Peyer's patch (tissue), 4 donors: ENCODE data around the gene FKBP1A.
"Not testable (repeated sequence)": the region's sequence is repeated elsewhere in the genome, so short reads cannot be mapped to it uniquely, and the experiment has no call there.

Experiments
- POLR2A ChIP-seq, 2 donors: fragments of 450-650 bp; IDR thresholded peaks; one replicate each; pipeline ENCODE4 v1.5.1; 2017; ENCODE audit warnings: antibody characterized with exemption in 2 of 2, mild to moderate bottlenecking in 2 of 2, moderate library complexity in 2 of 2
- TF ChIP-seq, protein P1 (sequence below), 6 experiments: fragments of 450-650 bp in 4 of 6; fragments of 200-600 bp in 2 of 6; sonication (generic) in 1 of 6; IDR thresholded peaks; one replicate each; pipeline ENCODE4 v1.5.1; 2017 to 2019; ENCODE audit warnings: antibody characterized with exemption in 6 of 6, mild to moderate bottlenecking in 3 of 6, moderate library complexity in 1 of 6

DNA sequence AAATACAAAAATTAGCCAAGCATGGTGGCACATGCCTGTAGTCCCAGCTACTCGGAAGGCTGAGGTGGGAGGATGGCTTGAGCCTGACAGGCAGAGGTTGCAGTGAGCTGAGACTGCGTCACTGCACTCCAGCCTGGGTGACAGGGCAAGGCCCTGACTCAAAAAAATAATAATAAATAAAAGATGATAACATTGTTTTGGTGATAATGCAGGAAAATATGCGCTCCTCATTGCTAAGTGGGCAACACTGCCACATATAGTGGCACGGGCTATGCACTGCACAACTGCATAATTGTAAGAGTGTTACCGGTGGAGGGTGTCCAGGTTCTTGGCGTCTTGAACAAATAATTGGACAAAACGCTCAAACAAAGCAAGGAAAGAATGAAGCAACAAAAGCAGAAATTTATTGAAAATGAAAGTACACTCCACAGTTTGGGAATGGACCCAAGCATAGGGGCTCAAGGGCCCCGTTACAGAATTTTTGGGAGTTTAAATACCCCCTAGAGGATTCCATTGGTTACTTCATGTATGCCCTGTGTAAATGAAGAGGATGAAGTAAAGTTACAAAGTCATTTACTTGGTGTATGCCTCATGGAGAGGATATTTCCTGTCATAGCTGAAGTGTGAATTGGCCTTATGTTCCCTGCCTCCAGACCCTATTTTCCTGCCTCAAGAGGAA is 49.3 kb downstream of the FKBP1A start:
- TF ChIP-seq, protein P1, sequence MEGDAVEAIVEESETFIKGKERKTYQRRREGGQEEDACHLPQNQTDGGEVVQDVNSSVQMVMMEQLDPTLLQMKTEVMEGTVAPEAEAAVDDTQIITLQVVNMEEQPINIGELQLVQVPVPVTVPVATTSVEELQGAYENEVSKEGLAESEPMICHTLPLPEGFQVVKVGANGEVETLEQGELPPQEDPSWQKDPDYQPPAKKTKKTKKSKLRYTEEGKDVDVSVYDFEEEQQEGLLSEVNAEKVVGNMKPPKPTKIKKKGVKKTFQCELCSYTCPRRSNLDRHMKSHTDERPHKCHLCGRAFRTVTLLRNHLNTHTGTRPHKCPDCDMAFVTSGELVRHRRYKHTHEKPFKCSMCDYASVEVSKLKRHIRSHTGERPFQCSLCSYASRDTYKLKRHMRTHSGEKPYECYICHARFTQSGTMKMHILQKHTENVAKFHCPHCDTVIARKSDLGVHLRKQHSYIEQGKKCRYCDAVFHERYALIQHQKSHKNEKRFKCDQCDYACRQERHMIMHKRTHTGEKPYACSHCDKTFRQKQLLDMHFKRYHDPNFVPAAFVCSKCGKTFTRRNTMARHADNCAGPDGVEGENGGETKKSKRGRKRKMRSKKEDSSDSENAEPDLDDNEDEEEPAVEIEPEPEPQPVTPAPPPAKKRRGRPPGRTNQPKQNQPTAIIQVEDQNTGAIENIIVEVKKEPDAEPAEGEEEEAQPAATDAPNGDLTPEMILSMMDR (IDR thresholded peaks at IDR 0.05), result not testable (repeated sequence)
- TF ChIP-seq POLR2A (IDR thresholded peaks at IDR 0.05), result not testable (repeated sequence)
